ENCODE data around the gene ABHD10.

ABHD10 gene

DNA sequence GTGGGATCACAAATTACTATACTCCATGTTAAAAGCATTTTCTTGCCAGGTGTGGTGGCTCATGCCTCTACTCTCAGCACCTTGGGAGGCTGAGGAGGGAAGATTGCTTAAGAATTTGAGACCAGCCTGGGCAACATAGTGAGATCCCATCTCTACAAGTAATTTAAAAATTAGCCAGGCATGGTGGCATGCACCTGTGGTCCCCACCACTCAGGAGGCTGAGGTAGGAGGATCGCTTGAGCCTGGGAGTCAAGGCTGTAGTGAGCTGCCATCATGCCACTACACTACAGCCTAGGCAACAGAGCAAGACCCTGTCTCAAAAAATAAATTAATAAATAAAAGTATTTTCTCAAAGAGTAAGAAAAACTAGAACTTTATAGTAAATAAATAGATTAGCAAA, 22.9 kb upstream of the ABHD10 start:
- H3K79me2 ChIP-seq (ENCODE audit: insufficient read depth, low read length), result no peaks in the 10 kb centered on the region
- H3K9me3 ChIP-seq (ENCODE audit: low read length), result no peaks in the 10 kb centered on the region
- no peak overlapping the region for H3K9ac ChIP-seq (ENCODE audit: low read length)
- H2AFZ ChIP-seq (ENCODE audit: low read length), result no peak overlapping the region
- H3K4me3 ChIP-seq (ENCODE audit: low read depth, low read length, poor library complexity, severe bottlenecking), result no peak overlapping the region
- no peak for TF ChIP-seq EZH2 (IDR thresholded peaks at IDR 0.05; ENCODE audit: borderline replicate concordance, low read length)
- TF ChIP-seq, protein P1, sequence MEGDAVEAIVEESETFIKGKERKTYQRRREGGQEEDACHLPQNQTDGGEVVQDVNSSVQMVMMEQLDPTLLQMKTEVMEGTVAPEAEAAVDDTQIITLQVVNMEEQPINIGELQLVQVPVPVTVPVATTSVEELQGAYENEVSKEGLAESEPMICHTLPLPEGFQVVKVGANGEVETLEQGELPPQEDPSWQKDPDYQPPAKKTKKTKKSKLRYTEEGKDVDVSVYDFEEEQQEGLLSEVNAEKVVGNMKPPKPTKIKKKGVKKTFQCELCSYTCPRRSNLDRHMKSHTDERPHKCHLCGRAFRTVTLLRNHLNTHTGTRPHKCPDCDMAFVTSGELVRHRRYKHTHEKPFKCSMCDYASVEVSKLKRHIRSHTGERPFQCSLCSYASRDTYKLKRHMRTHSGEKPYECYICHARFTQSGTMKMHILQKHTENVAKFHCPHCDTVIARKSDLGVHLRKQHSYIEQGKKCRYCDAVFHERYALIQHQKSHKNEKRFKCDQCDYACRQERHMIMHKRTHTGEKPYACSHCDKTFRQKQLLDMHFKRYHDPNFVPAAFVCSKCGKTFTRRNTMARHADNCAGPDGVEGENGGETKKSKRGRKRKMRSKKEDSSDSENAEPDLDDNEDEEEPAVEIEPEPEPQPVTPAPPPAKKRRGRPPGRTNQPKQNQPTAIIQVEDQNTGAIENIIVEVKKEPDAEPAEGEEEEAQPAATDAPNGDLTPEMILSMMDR (IDR thresholded peaks at IDR 0.05; ENCODE audit: low read length), result no peak
- no peaks in the 10 kb centered on the region for H3K27me3 ChIP-seq (ENCODE audit: insufficient read depth, low read length)
- no peaks in the 10 kb centered on the region for H3K4me1 ChIP-seq (ENCODE audit: insufficient read depth, low read length, severe bottlenecking)
- H3K4me2 ChIP-seq (ENCODE audit: low read length), result no peak overlapping the region
- no peaks in the 10 kb centered on the region for H3K9me2 ChIP-seq (ENCODE audit: low read depth, low read length)
- H3K27ac ChIP-seq (ENCODE audit: low read depth, low read length, poor library complexity, severe bottlenecking), result no peak overlapping the region
- no peaks in the 10 kb centered on the region for H4K20me1 ChIP-seq (ENCODE audit: insufficient read depth, low read length)
- no peaks in the 10 kb centered on the region for H3K36me3 ChIP-seq (ENCODE audit: insufficient read depth, low read length)
- H3F3A ChIP-seq (ENCODE audit: insufficient read depth, low read length), result no peaks in the 10 kb centered on the region

DNA sequence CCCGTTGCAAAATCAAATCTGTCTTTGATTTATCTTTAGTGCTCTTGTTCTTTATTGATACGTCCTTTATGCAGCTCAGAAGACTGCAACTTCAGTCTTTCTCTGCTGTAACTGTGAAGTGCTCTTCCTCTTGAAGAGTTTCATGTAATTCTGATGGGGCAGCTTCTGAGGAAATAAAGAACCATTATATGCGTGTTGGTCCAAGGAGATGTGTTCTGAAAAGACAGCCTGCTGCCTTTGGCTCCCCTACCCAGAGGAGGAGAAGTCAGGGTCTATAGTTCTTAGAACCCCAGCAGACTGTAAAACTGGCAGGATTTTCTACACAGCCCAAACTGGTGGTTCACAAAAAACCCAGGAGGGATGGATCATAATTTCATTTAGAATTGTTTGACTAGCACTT, 22.4 kb upstream of the ABHD10 start:
- no peaks in the 10 kb centered on the region for H3K4me1 ChIP-seq (ENCODE audit: insufficient read depth, low read length, severe bottlenecking)
- no peaks in the 10 kb centered on the region for H3K9me3 ChIP-seq (ENCODE audit: low read length)
- H3K36me3 ChIP-seq (ENCODE audit: insufficient read depth, low read length), result no peaks in the 10 kb centered on the region
- H3F3A ChIP-seq (ENCODE audit: insufficient read depth, low read length), result no peaks in the 10 kb centered on the region
- no peak for TF ChIP-seq EZH2 (IDR thresholded peaks at IDR 0.05; ENCODE audit: borderline replicate concordance, low read length)
- TF ChIP-seq, protein P1 (IDR thresholded peaks at IDR 0.05; ENCODE audit: low read length), result no peak
- no peaks in the 10 kb centered on the region for H4K20me1 ChIP-seq (ENCODE audit: insufficient read depth, low read length)
- no peaks in the 10 kb centered on the region for H3K79me2 ChIP-seq (ENCODE audit: insufficient read depth, low read length)
- H3K27ac ChIP-seq (ENCODE audit: low read depth, low read length, poor library complexity, severe bottlenecking), result no peak overlapping the region
- no peak overlapping the region for H3K4me3 ChIP-seq (ENCODE audit: low read depth, low read length, poor library complexity, severe bottlenecking)
- no peak overlapping the region for H2AFZ ChIP-seq (ENCODE audit: low read length)
- no peaks in the 10 kb centered on the region for H3K9me2 ChIP-seq (ENCODE audit: low read depth, low read length)
- no peak overlapping the region for H3K4me2 ChIP-seq (ENCODE audit: low read length)
- no peak overlapping the region for H3K9ac ChIP-seq (ENCODE audit: low read length)
- H3K27me3 ChIP-seq (ENCODE audit: insufficient read depth, low read length), result no peaks in the 10 kb centered on the region

DNA sequence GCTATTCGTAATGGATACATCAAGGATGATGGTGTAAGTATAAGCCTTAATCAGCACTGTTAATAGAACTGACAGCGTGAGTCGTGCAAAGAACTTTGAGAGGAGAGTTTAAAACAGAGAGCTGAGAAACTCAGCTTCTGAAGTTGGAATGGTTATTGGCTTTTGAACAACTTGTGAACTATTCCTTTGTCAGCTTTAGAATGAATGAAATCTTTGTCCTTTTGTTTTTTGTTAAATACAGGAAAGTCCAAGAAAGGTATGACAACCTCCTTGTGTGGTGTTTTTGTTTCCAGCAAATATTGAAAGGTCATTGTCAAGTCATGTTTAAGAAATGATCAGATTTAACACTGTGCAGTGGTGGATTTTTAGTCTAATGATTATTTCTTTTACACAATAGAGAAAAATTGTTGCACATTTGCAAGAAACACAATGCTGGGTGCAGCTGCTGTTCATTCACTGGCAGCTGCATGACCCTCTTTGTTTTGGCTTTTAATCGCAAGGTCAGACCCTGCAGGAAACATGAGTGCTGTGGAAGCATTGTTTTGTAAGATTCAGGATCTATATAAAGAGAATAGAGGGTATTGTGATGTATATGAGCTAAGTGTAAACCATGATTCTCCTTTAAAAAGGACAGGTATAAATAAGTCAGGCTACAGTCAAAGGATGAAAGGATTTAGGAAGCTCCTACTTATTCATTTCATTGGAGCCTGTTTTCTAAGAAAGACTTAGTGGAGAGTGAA, 21.7 kb upstream of the ABHD10 start:
- H3K9ac ChIP-seq (ENCODE audit: low read length), result no peak overlapping the region
- no peak overlapping the region for H3K4me3 ChIP-seq (ENCODE audit: low read depth, low read length, poor library complexity, severe bottlenecking)
- H2AFZ ChIP-seq (ENCODE audit: low read length), result no peak overlapping the region
- no peaks in the 10 kb centered on the region for H3K36me3 ChIP-seq (ENCODE audit: insufficient read depth, low read length)
- H3K27ac ChIP-seq (ENCODE audit: low read depth, low read length, poor library complexity, severe bottlenecking), result no peak overlapping the region
- H3F3A ChIP-seq (ENCODE audit: insufficient read depth, low read length), result no peaks in the 10 kb centered on the region
- no peak overlapping the region for H3K4me2 ChIP-seq (ENCODE audit: low read length)
- H3K9me2 ChIP-seq (ENCODE audit: low read depth, low read length), result no peaks in the 10 kb centered on the region
- H3K9me3 ChIP-seq (ENCODE audit: low read length), result no peaks in the 10 kb centered on the region
- H3K79me2 ChIP-seq (ENCODE audit: insufficient read depth, low read length), result no peaks in the 10 kb centered on the region
- H3K4me1 ChIP-seq (ENCODE audit: insufficient read depth, low read length, severe bottlenecking), result no peaks in the 10 kb centered on the region
- H4K20me1 ChIP-seq (ENCODE audit: insufficient read depth, low read length), result no peaks in the 10 kb centered on the region
- H3K27me3 ChIP-seq (ENCODE audit: insufficient read depth, low read length), result no peaks in the 10 kb centered on the region
- TF ChIP-seq, protein P1 (IDR thresholded peaks at IDR 0.05; ENCODE audit: low read length), result no peak
- TF ChIP-seq EZH2 (IDR thresholded peaks at IDR 0.05; ENCODE audit: borderline replicate concordance, low read length), result no peak
